Fibroblast of lung (primary cell): ENCODE measurements around the gene OR6B1.

ENCODE experiments used
- CTCF ChIP-seq, 2 donors: IDR thresholded peaks in 1 of 2; conservative IDR thresholded peaks in 1 of 2; 1 replicate in 1 of 2; 2 replicates in 1 of 2; pipeline ENCODE4 v1.5.1; 2011 to 2012; ENCODE audit warnings: low read length in 2 of 2, control low read depth in 1 of 2, inconsistent platforms in 1 of 2, low read depth in 1 of 2, mild to moderate bottlenecking in 1 of 2
- EZH2 ChIP-seq: IDR thresholded peaks from 2 replicates; pipeline ENCODE4 v1.5.1; 2012; ENCODE audit warnings: low read length, control low read depth, mild to moderate bottlenecking; ENCODE audit errors: missing control alignments

DNA sequence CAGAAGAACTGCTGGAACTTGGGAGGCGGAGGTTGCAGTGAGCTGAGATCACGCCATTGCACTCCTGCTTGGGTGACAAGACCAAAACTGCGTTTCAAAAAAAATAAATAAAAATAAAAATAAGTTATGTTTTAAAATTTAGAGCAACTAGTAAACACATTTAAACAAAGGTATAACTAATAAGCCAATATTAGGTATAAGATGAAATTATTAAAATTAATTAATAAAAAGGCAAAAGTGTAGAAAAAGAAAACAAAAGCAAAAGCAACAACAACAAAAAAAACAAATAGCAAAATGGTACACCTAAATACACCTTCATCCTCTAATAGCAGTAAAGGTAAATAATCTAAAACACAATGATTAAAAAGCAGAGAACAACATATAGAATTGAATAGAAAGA is 6.2 kb upstream of the OR6B1 start:
- no peak for TF ChIP-seq EZH2
- TF ChIP-seq CTCF (conservative IDR thresholded peaks at IDR 0.05 in 1 of 2, IDR thresholded peaks at IDR 0.05 in 1 of 2; ENCODE audit: low read depth in 1 of 2, low read length in 2 of 2): no peak
